HepG2 (cell line): Measurements from ENCODE around the gene PAXIP1. TPM values are rescaled to one million over a fixed set of nuclear protein-coding genes. Genes with fewer than 3 reads are reported as not detected.
A peak's percentile ranks its signal among the peaks of the same experiment; 100 is the strongest.

ENCODE experiments used
- CBFB ChIP-seq: sonication (generic); formaldehyde crosslinking; IDR thresholded peaks from 2 replicates; pipeline ENCODE4 v1.4.0; 2020; ENCODE audit warnings: missing genetic modification reagents
- CBX5 ChIP-seq: sonication (generic); formaldehyde crosslinking; IDR thresholded peaks from 2 replicates; pipeline ENCODE4 v1.4.0; 2020; ENCODE audit warnings: missing genetic modification reagents, borderline replicate concordance
- E2F2 ChIP-seq: sonication (generic); formaldehyde crosslinking; IDR thresholded peaks from 2 replicates; pipeline ENCODE4 v1.4.0; 2020; ENCODE audit warnings: missing genetic modification reagents, borderline replicate concordance
- EP300 ChIP-seq, 3 experiments: sonication (generic) in 1 of 3; formaldehyde crosslinking in 1 of 3; IDR thresholded peaks; 2 replicates each; pipeline versions ENCODE4 v1.5.1 to v1.6.1; 2011 to 2020; ENCODE audit warnings: low read depth in 2 of 3, low read length in 2 of 3, borderline replicate concordance in 1 of 3, improper control_type of control experiment in 1 of 3, mild to moderate bottlenecking in 1 of 3, missing genetic modification reagents in 1 of 3, moderate library complexity in 1 of 3
- MEIS1 ChIP-seq: sonication (generic); formaldehyde crosslinking; IDR thresholded peaks from 2 replicates; pipeline ENCODE4 v1.9.0; 2021; ENCODE audit warnings: mild to moderate bottlenecking, missing genetic modification reagents, moderate library complexity, borderline replicate concordance
- MTA1 ChIP-seq: sonication (generic); formaldehyde crosslinking; IDR thresholded peaks from 2 replicates; pipeline ENCODE4 v1.4.0; 2020; ENCODE audit warnings: missing genetic modification reagents, mild to moderate bottlenecking, borderline replicate concordance
- NCOA2 ChIP-seq: sonication (generic); formaldehyde crosslinking; IDR thresholded peaks from 2 replicates; pipeline ENCODE4 v1.8.0; 2022; ENCODE audit warnings: inconsistent platforms
- SMAD3 ChIP-seq: sonication (generic); formaldehyde crosslinking; IDR thresholded peaks from 2 replicates; pipeline ENCODE4 v1.4.0; 2020; ENCODE audit warnings: missing genetic modification reagents
- SMYD3 ChIP-seq: sonication (generic); formaldehyde crosslinking; IDR thresholded peaks from 2 replicates; pipeline ENCODE4 v1.8.1; 2023; ENCODE audit warnings: mild to moderate bottlenecking, missing genetic modification reagents
- TFDP2 ChIP-seq: sonication (generic); formaldehyde crosslinking; IDR thresholded peaks from 2 replicates; pipeline ENCODE4 v1.4.0; 2020; ENCODE audit warnings: missing genetic modification reagents
- ZBTB14 ChIP-seq: sonication (generic); formaldehyde crosslinking; IDR thresholded peaks from 2 replicates; pipeline ENCODE4 v1.4.0; 2020; ENCODE audit warnings: missing genetic modification reagents
- ZBTB2 ChIP-seq: sonication (generic); formaldehyde crosslinking; IDR thresholded peaks from 2 replicates; pipeline ENCODE4 v1.8.0; 2022; ENCODE audit warnings: low read depth, missing genetic modification reagents
- ZFP82 ChIP-seq: sonication (generic); formaldehyde crosslinking; IDR thresholded peaks from 2 replicates; pipeline ENCODE4 v1.5.1; 2020; ENCODE audit warnings: mild to moderate bottlenecking, missing genetic modification reagents, borderline replicate concordance
- ZMAT3 ChIP-seq: sonication (generic); formaldehyde crosslinking; conservative IDR thresholded peaks from 2 replicates; pipeline ENCODE4 v1.7.0; 2021; ENCODE audit warnings: missing genetic modification reagents
- ZNF205 ChIP-seq: IDR thresholded peaks from 2 replicates; pipeline ENCODE4 v1.6.1; 2018; ENCODE audit warnings: missing biosample characterization, missing genetic modification reagents
- ZNF276 ChIP-seq: sonication (generic); formaldehyde crosslinking; IDR thresholded peaks from 2 replicates; pipeline ENCODE4 v1.4.0; 2020; ENCODE audit warnings: mild to moderate bottlenecking, low read depth, missing genetic modification reagents
- ZNF335 ChIP-seq: sonication (generic); formaldehyde crosslinking; IDR thresholded peaks from 2 replicates; pipeline ENCODE4 v1.4.0; 2020; ENCODE audit warnings: missing genetic modification reagents
- ZNF383 ChIP-seq: sonication (generic); formaldehyde crosslinking; IDR thresholded peaks from 2 replicates; pipeline ENCODE4 v1.4.0; 2020; ENCODE audit warnings: missing genetic modification reagents, mild to moderate bottlenecking, borderline replicate concordance
- ZNF674 ChIP-seq: sonication (generic); formaldehyde crosslinking; IDR thresholded peaks from 2 replicates; pipeline ENCODE4 v1.5.0; 2020; ENCODE audit warnings: low read depth, mild to moderate bottlenecking, missing genetic modification reagents
- ZSCAN20 ChIP-seq: sonication (generic); formaldehyde crosslinking; IDR thresholded peaks from 2 replicates; pipeline ENCODE4 v1.4.0; 2020; ENCODE audit warnings: missing genetic modification reagents, mild to moderate bottlenecking, borderline replicate concordance
- polyA plus RNA-seq, 8 experiments: library from polyadenylated mRNA; depleted of rRNA in 3 of 8; stranded (reverse) in 7 of 8; unstranded in 1 of 8; fragments of >200 nt; fragmentation: Illumina TruSeq in 4 of 8; extraction: Trizol in 4 of 8; gene quantifications; 2 replicates each; pipeline versions ENCODE4 v1.2.1 to v1.2.3, GENCODE V29; 2011 to 2016; ENCODE audit warnings: low read depth in 4 of 8, missing spikeins in 1 of 8, mixed read lengths in 1 of 8; ENCODE audit not compliant: insufficient read depth in 1 of 8
- total RNA-seq, 5 experiments: library from RNA; depleted of rRNA; stranded (reverse); fragments of >200 nt; fragmentation: Illumina TruSeq; extraction: Trizol; gene quantifications; 2 replicates each; pipeline ENCODE4 v1.2.3, GENCODE V29; 2016; ENCODE audit warnings: low read depth in 1 of 5

PAXIP1 gene
- total and polyA plus RNA-seq, 2 of the 13 experiments (the other 11 are each of a cell fraction or from before 2014, with no cell fraction given): 11.6 to 16.2 TPM

- TF ChIP-seq ZBTB2 (CRISPR knock-in tag): peak; percentile 83
- TF ChIP-seq ZNF335 (CRISPR knock-in tag): no peak
- TF ChIP-seq ZFP82: no peak; the same call in 1 of the 2 replicates
- no peak for TF ChIP-seq CBX5 (CRISPR knock-in tag)
- 0 out of 4 replicates have a peak, but pooled peaks of 1 of the 2 experiments have one; percentile 26 for TF ChIP-seq EP300 (IDR thresholded peaks at IDR 0.05; ENCODE audit: low read depth in 2 of 2, low read length in 2 of 2)
- no peak for TF ChIP-seq EP300 (CRISPR knock-in tag; IDR thresholded peaks at IDR 0.05; ENCODE audit: borderline replicate concordance)
- no peak for TF ChIP-seq ZNF674 (CRISPR knock-in tag)
- no peak for TF ChIP-seq ZNF276 (CRISPR knock-in tag)
- 0 out of 2 replicates have a peak, but pooled peaks have one; percentile 41 for TF ChIP-seq E2F2 (CRISPR knock-in tag)
- TF ChIP-seq CBFB (CRISPR knock-in tag): 0 out of 2 replicates have a peak, but pooled peaks have one; percentile 52
- no peak for TF ChIP-seq SMYD3 (CRISPR knock-in tag)
- no peak for TF ChIP-seq NCOA2
- TF ChIP-seq ZNF205 (CRISPR knock-in tag): no peak
- TF ChIP-seq ZBTB14 (CRISPR knock-in tag): peak; percentile 77
- no peak for TF ChIP-seq ZNF383 (CRISPR knock-in tag)
- no peak; the same call in 1 of the 2 replicates for TF ChIP-seq ZSCAN20 (CRISPR knock-in tag)
- TF ChIP-seq MTA1 (CRISPR knock-in tag): no peak
- no peak for TF ChIP-seq MEIS1
- TF ChIP-seq ZMAT3 (CRISPR knock-in tag): 0 out of 2 replicates have a peak, but pooled peaks have one; percentile 50
- TF ChIP-seq SMAD3 (CRISPR knock-in tag): no peak
- TF ChIP-seq TFDP2 (CRISPR knock-in tag): peak; percentile 34; the same call in 1 of the 2 replicates
Measured at GRCh38 chr7:155003092-155003375, at the start of gene PAXIP1 (continued).
